ENCODE measurements around the gene VANGL1. TPM values are rescaled to one million over a fixed set of nuclear protein-coding genes. Genes with fewer than 3 reads are reported as not detected.

The VANGL1 gene
- total and polyA plus RNA-seq, 4 donors, result 2.5 to 6.8 (median 3.5) TPM

DNA sequence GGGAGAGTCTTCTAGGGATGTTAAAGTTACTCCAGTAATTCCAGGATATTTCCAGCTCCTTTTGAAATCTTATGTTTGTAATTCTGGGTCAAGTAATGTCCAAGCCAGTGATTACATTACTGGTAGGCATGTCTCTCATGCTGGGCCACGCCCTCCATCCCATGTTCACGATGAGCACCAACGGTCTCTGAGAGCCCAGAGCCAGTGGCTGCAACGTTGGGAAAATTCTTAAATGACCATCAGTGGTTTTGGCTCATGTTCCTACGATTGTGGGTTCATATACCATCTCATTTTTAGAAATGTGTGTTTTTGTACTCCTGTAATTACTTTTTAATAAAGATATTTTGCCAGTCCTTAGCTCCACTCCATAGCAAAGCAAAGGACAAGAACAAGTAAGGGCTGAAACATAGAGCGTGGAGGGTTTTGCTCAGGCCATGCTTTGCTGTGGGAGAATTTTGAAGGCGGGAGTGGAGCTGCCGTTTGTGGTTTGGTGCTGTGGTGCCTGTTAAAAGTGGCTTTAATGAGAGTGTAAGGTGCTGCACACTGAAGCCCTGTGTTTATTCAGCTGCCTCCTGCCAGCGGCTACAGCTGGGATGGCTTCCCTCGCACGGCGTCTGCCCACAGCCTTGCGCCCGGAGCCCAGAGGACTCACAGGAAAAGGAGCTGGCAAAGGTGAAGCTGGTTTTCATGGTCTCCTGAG lies 28.9 kb downstream of the VANGL1 start:
- Histone ChIP-seq H3K4me3 (ENCODE audit: low read depth in 1 of 3, low read length in 3 of 3) (no peak overlapping the region), H3K27ac (ENCODE audit: low read depth in 1 of 2, low read length in 2 of 2) (no peak overlapping the region), H3K9ac (ENCODE audit: low read depth in 1 of 2, low read length in 2 of 2) (no peak overlapping the region), H3K4me1 (ENCODE audit: control insufficient read depth in 4 of 4, insufficient read depth in 4 of 4, low read length in 3 of 4) (no peaks in the 10 kb centered on the region), H3K27me3 (ENCODE audit: control insufficient read depth in 4 of 4, insufficient read depth in 4 of 4, low read length in 3 of 4) (no peaks in the 10 kb centered on the region), H3K9me3 (ENCODE audit: control insufficient read depth in 4 of 4, low read length in 3 of 4) (no peaks in the 10 kb centered on the region), H3K36me3 (ENCODE audit: control insufficient read depth in 4 of 4, insufficient read depth in 3 of 4, low read depth in 1 of 4, low read length in 3 of 4) (peaks cover 0 to 8% (median 5%) of the 10 kb centered on the region in 4 donors)
- TF ChIP-seq NR2F2 (IDR thresholded peaks at IDR 0.05), result no peak
- TF ChIP-seq HNF4G (IDR thresholded peaks at IDR 0.05), result no peak
- TF ChIP-seq RXRA (IDR thresholded peaks at IDR 0.05), result no peak
- DNase-seq (ENCODE audit: low spot score), result no peak
- 80% methylated on average over 14 of the region's 14 CpGs for WGBS

DNA sequence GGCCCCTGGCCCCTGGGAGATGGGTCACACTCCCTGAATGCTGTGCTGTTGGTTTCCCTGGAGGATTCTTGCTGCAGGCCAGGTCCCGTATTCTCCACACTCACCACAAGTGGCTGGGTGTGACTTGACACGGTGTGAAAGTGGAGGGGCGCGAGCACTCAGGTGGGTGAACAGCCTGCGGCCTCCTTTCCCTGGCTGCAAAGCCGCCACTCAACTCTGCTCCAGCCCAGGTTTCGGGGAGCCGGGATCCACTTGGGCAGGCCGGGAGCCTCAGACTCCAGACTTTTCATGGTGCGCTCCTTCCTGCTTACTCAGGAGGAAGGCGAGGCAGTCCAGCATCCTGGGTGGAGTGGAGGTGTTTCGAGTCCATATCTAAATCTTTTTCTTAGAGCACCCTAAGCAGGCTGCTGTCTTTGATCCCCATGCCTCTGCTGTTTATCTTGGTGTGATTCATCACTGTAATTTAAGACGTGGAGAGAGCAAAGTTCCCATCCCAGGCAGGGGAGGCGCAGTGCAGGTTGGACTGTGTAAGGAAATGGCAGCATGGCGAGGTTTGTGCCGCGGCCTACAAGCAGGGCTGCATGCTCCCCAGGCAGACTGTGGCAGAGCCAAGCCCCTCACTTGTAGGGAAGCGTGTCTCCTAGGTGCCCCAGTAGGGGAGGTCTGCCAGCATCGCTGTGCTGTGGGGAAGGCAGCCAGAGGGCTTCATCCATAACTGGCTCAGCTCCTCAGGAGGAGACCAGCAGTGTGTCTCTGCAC lies 29.6 kb downstream of the VANGL1 start:
- H3K9ac ChIP-seq (ENCODE audit: low read depth in 1 of 2, low read length in 2 of 2), result no peak overlapping the region
- WGBS, result 86% methylated on average over 19 of the region's 19 CpGs
- no peak overlapping the region for H3K27ac ChIP-seq (ENCODE audit: low read depth in 1 of 2, low read length in 2 of 2)
- TF ChIP-seq JUND (IDR thresholded peaks at IDR 0.05) (no peak), NR2F2 (IDR thresholded peaks at IDR 0.05) (no peak), HNF4A (conservative IDR thresholded peaks at IDR 0.05) (no peak), FOXA1 (IDR thresholded peaks at IDR 0.05) (no peak), TAF1 (conservative IDR thresholded peaks at IDR 0.05) (no peak), SP1 (IDR thresholded peaks at IDR 0.05) (no peak), EGR1 (IDR thresholded peaks at IDR 0.05; ENCODE audit: low read depth in 2 of 2) (no peak), RXRA (IDR thresholded peaks at IDR 0.05) (no peak), FOXA2 (IDR thresholded peaks at IDR 0.05) (no peak), RAD21 (IDR thresholded peaks at IDR 0.05) (no peak), YY1 (IDR thresholded peaks at IDR 0.05) (no peak), HNF4G (IDR thresholded peaks at IDR 0.05) (no peak)
- TF ChIP-seq, protein P1, sequence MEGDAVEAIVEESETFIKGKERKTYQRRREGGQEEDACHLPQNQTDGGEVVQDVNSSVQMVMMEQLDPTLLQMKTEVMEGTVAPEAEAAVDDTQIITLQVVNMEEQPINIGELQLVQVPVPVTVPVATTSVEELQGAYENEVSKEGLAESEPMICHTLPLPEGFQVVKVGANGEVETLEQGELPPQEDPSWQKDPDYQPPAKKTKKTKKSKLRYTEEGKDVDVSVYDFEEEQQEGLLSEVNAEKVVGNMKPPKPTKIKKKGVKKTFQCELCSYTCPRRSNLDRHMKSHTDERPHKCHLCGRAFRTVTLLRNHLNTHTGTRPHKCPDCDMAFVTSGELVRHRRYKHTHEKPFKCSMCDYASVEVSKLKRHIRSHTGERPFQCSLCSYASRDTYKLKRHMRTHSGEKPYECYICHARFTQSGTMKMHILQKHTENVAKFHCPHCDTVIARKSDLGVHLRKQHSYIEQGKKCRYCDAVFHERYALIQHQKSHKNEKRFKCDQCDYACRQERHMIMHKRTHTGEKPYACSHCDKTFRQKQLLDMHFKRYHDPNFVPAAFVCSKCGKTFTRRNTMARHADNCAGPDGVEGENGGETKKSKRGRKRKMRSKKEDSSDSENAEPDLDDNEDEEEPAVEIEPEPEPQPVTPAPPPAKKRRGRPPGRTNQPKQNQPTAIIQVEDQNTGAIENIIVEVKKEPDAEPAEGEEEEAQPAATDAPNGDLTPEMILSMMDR (IDR thresholded peaks at IDR 0.05; ENCODE audit: low read depth, low read length, missing input control), result no peak
- TF ChIP-seq, protein P2, sequence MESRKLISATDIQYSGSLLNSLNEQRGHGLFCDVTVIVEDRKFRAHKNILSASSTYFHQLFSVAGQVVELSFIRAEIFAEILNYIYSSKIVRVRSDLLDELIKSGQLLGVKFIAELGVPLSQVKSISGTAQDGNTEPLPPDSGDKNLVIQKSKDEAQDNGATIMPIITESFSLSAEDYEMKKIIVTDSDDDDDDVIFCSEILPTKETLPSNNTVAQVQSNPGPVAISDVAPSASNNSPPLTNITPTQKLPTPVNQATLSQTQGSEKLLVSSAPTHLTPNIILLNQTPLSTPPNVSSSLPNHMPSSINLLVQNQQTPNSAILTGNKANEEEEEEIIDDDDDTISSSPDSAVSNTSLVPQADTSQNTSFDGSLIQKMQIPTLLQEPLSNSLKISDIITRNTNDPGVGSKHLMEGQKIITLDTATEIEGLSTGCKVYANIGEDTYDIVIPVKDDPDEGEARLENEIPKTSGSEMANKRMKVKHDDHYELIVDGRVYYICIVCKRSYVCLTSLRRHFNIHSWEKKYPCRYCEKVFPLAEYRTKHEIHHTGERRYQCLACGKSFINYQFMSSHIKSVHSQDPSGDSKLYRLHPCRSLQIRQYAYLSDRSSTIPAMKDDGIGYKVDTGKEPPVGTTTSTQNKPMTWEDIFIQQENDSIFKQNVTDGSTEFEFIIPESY (IDR thresholded peaks at IDR 0.05), result no peak
- TF ChIP-seq, protein P3, sequence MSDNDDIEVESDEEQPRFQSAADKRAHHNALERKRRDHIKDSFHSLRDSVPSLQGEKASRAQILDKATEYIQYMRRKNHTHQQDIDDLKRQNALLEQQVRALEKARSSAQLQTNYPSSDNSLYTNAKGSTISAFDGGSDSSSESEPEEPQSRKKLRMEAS (IDR thresholded peaks at IDR 0.05), result no peak
- TF ChIP-seq, protein P4, sequence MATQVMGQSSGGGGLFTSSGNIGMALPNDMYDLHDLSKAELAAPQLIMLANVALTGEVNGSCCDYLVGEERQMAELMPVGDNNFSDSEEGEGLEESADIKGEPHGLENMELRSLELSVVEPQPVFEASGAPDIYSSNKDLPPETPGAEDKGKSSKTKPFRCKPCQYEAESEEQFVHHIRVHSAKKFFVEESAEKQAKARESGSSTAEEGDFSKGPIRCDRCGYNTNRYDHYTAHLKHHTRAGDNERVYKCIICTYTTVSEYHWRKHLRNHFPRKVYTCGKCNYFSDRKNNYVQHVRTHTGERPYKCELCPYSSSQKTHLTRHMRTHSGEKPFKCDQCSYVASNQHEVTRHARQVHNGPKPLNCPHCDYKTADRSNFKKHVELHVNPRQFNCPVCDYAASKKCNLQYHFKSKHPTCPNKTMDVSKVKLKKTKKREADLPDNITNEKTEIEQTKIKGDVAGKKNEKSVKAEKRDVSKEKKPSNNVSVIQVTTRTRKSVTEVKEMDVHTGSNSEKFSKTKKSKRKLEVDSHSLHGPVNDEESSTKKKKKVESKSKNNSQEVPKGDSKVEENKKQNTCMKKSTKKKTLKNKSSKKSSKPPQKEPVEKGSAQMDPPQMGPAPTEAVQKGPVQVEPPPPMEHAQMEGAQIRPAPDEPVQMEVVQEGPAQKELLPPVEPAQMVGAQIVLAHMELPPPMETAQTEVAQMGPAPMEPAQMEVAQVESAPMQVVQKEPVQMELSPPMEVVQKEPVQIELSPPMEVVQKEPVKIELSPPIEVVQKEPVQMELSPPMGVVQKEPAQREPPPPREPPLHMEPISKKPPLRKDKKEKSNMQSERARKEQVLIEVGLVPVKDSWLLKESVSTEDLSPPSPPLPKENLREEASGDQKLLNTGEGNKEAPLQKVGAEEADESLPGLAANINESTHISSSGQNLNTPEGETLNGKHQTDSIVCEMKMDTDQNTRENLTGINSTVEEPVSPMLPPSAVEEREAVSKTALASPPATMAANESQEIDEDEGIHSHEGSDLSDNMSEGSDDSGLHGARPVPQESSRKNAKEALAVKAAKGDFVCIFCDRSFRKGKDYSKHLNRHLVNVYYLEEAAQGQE (IDR thresholded peaks at IDR 0.05), result no peak
- DNase-seq (ENCODE audit: low spot score), result no peak
- H3K27me3 ChIP-seq (ENCODE audit: control insufficient read depth in 4 of 4, insufficient read depth in 4 of 4, low read length in 3 of 4), result no peaks in the 10 kb centered on the region
- H3K4me3 ChIP-seq (ENCODE audit: low read depth in 1 of 3, low read length in 3 of 3), result no peak overlapping the region
- H3K9me3 ChIP-seq (ENCODE audit: control insufficient read depth in 4 of 4, low read length in 3 of 4), result no peaks in the 10 kb centered on the region
- H3K4me1 ChIP-seq (ENCODE audit: control insufficient read depth in 4 of 4, insufficient read depth in 4 of 4, low read length in 3 of 4), result no peaks in the 10 kb centered on the region
- H3K36me3 ChIP-seq (ENCODE audit: control insufficient read depth in 4 of 4, insufficient read depth in 3 of 4, low read depth in 1 of 4, low read length in 3 of 4), result peaks cover 0 to 7% (median 4%) of the 10 kb centered on the region in 4 donors

All from liver (tissue), 9 donors.